PC-9 (cell line): Measurements from ENCODE around the gene PNPLA2.

Experiments
- CTCF ChIP-seq: fragments of 200-600 bp; sonication (generic); conservative IDR thresholded peaks from 2 replicates; pipeline ENCODE4 v1.6.1; 2017; ENCODE audit warnings: mixed run types, antibody characterized with exemption, mild to moderate bottlenecking, moderate library complexity
- EZH2 ChIP-seq: fragments of 200-600 bp; sonication (generic); IDR thresholded peaks from 2 replicates; pipeline ENCODE4 v1.8.0; 2017; ENCODE audit warnings: antibody characterized with exemption, low read depth

- no peak for TF ChIP-seq CTCF
- TF ChIP-seq EZH2 = no peak
These were observed 12.6 kb downstream of the PNPLA2 start for GRCh38 chr11:831118-831864.
